ENCODE results near the gene TMEM271.
A peak's percentile ranks its signal among the peaks of the same experiment; 100 is the strongest.
"Not testable (repeated sequence)": the region's sequence is repeated elsewhere in the genome, so short reads cannot be mapped to it uniquely, and the experiment has no call there.

TMEM271 gene

GRCh38 chr4:598925-599324 is 22.8 kb upstream of the TMEM271 start:
- H4K8ac ChIP-seq (ENCODE audit: low read depth, low read length) = no peak overlapping the region

DNA sequence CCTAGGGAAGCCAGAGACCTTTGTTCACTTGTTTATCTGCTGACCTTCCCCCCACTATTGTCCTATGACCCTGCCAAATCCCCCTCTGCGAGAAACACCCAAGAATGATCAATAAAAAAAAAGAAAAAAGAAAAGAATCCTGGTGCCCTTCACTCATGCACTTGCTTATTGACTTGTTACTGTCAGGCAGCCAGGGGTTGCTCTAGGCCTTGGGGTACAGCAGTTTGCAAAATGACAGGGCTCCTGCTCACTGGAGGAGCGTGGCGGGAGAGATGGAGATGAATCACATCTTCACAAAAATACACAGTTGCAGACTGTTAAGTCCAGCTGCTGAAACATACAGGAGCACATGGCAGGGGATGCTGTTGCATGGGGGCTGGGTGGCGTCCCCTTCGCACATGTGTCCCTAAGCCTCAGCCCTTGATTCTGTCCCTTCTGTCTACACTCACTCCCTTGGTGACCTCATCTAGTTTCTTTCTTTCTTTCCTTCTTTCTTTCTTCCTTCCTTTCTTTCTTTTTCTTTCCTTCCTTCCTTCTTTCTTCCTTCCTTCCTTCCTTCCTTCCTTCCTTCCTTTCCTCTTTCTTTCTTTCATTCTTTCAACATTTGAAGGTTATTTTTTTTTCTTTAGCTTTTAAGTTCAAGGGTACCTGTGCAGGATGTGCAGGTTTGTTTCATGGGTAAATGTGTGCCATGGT is 16.9 kb upstream of the TMEM271 start:
- H3K23ac ChIP-seq (ENCODE audit: low read length) = peak overlapping the region; percentile 75
- no peak overlapping the region for H4K8ac ChIP-seq (ENCODE audit: low read depth, low read length)
- H4K91ac ChIP-seq (ENCODE audit: low read depth, low read length) = no peak overlapping the region
- DNase-seq = no peak
- H3K9me3 ChIP-seq (ENCODE audit: insufficient read depth, low read depth, low read length) = peaks cover 5% of the 10 kb centered on the region
- H3K4ac ChIP-seq (ENCODE audit: low read depth, low read length) = no peak overlapping the region
- no peak overlapping the region for H3K9ac ChIP-seq (ENCODE audit: low read length)
- H3K14ac ChIP-seq (ENCODE audit: low read length) = no peak overlapping the region
- H3K27ac ChIP-seq (ENCODE audit: low read depth, low read length) = no peak overlapping the region
- no peaks in the 10 kb centered on the region for H3K79me1 ChIP-seq (ENCODE audit: low read length)
- no peaks in the 10 kb centered on the region for H3K36me3 ChIP-seq (ENCODE audit: control insufficient read depth in 1 of 2, insufficient read depth in 2 of 2, low read length in 2 of 2)
- no peak overlapping the region for H3K4me3 ChIP-seq (ENCODE audit: low read depth, low read length)
- H3K18ac ChIP-seq (ENCODE audit: low read length) = no peak overlapping the region
- H3K27me3 ChIP-seq (ENCODE audit: insufficient read depth, low read length) = no peaks in the 10 kb centered on the region
- no peaks in the 10 kb centered on the region for H3K4me1 ChIP-seq (ENCODE audit: control insufficient read depth in 1 of 2, insufficient read depth in 2 of 2, low read length in 2 of 2)
- no peaks in the 10 kb centered on the region for H3K79me2 ChIP-seq (ENCODE audit: control insufficient read depth, insufficient read depth, low read length, poor library complexity)
- WGBS (ENCODE audit: extremely low coverage, insufficient coverage, insufficient read length) = no CpG with 5 or more reads among the region's 5 CpGs
- H2BK120ac ChIP-seq (ENCODE audit: insufficient read depth, low read length, poor library complexity) = no peak overlapping the region
- H3K4me2 ChIP-seq (ENCODE audit: low read length) = no peak overlapping the region
- H2BK5ac ChIP-seq (ENCODE audit: low read depth, low read length, poor library complexity) = no peak overlapping the region
- H4K12ac ChIP-seq (ENCODE audit: low read depth, low read length) = no peak overlapping the region
- no peak overlapping the region for H2BK12ac ChIP-seq (ENCODE audit: low read length)
- H2AK5ac ChIP-seq (ENCODE audit: low read length) = no peak overlapping the region
- no peak overlapping the region for H2AFZ ChIP-seq (ENCODE audit: insufficient read depth, low read length, poor library complexity)

More at GRCh38 chr4:598925-599324, 22.8 kb upstream of the TMEM271 start:
- no peak overlapping the region for H3K4me3 ChIP-seq (ENCODE audit: low read depth, low read length)
- H3K4me1 ChIP-seq (ENCODE audit: control insufficient read depth in 1 of 2, insufficient read depth in 2 of 2, low read length in 2 of 2) = no peaks in the 10 kb centered on the region
- no peaks in the 10 kb centered on the region for H3K79me1 ChIP-seq (ENCODE audit: low read length)
- no peak overlapping the region for H2AFZ ChIP-seq (ENCODE audit: insufficient read depth, low read length, poor library complexity)
- H3K4me2 ChIP-seq (ENCODE audit: low read length) = no peak overlapping the region
- H3K27ac ChIP-seq (ENCODE audit: low read depth, low read length) = no peak overlapping the region
- H3K36me3 ChIP-seq (ENCODE audit: control insufficient read depth in 1 of 2, insufficient read depth in 2 of 2, low read length in 2 of 2) = no peaks in the 10 kb centered on the region
- no peaks in the 10 kb centered on the region for H3K79me2 ChIP-seq (ENCODE audit: control insufficient read depth, insufficient read depth, low read length, poor library complexity)
- H2BK120ac ChIP-seq (ENCODE audit: insufficient read depth, low read length, poor library complexity) = no peak overlapping the region
- no peak overlapping the region for H3K18ac ChIP-seq (ENCODE audit: low read length)
- H2AK5ac ChIP-seq (ENCODE audit: low read length) = no peak overlapping the region
- no peak overlapping the region for H2BK5ac ChIP-seq (ENCODE audit: low read depth, low read length, poor library complexity)
- no CpG with 5 or more reads among the region's 3 CpGs for WGBS (ENCODE audit: extremely low coverage, insufficient coverage, insufficient read length)
- H3K9ac ChIP-seq (ENCODE audit: low read length) = no peak overlapping the region
- H4K91ac ChIP-seq (ENCODE audit: low read depth, low read length) = no peak overlapping the region
- peaks cover 2% of the 10 kb centered on the region for H3K9me3 ChIP-seq (ENCODE audit: insufficient read depth, low read depth, low read length)
- no peak overlapping the region for H3K14ac ChIP-seq (ENCODE audit: low read length)
- no peak overlapping the region for H3K23ac ChIP-seq (ENCODE audit: low read length)
- no peak overlapping the region for H3K4ac ChIP-seq (ENCODE audit: low read depth, low read length)
- H3K27me3 ChIP-seq (ENCODE audit: insufficient read depth, low read length) = no peaks in the 10 kb centered on the region
- no peak overlapping the region for H4K12ac ChIP-seq (ENCODE audit: low read depth, low read length)
- DNase-seq = no peak
- no peak overlapping the region for H2BK12ac ChIP-seq (ENCODE audit: low read length)

DNA sequence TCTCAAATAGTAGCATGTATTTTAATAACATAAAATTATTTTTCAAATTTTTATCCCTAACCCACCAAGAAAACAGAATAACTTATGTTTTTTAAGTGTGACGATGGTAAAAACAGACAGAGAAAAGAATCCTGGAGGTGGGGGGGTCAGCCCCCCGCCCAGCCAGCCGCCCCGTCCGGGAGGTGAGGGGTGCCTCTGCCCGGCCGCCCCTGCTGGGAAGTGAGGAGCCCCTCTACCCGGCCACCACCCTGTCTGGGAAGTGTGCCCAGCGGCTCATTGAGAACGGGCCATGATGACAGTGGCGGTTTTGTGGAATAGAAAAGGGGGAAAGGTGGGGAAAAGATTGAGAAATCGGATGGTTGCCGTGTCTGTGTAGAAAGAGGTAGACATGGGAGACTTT is 16.1 kb upstream of the TMEM271 start:
- H2BK12ac ChIP-seq (ENCODE audit: low read length); H3K79me1 ChIP-seq (ENCODE audit: low read length); H3K9me3 ChIP-seq (ENCODE audit: insufficient read depth, low read depth, low read length); H3K27me3 ChIP-seq (ENCODE audit: insufficient read depth, low read length); H2AK5ac ChIP-seq (ENCODE audit: low read length); H4K12ac ChIP-seq (ENCODE audit: low read depth, low read length); H3K9ac ChIP-seq (ENCODE audit: low read length); H3K4me3 ChIP-seq (ENCODE audit: low read depth, low read length); H4K91ac ChIP-seq (ENCODE audit: low read depth, low read length); H3K14ac ChIP-seq (ENCODE audit: low read length); H4K8ac ChIP-seq (ENCODE audit: low read depth, low read length); H3K18ac ChIP-seq (ENCODE audit: low read length); H3K23ac ChIP-seq (ENCODE audit: low read length); H2BK120ac ChIP-seq (ENCODE audit: insufficient read depth, low read length, poor library complexity); H3K27ac ChIP-seq (ENCODE audit: low read depth, low read length); H3K79me2 ChIP-seq (ENCODE audit: control insufficient read depth, insufficient read depth, low read length, poor library complexity); H3K4ac ChIP-seq (ENCODE audit: low read depth, low read length); H2BK5ac ChIP-seq (ENCODE audit: low read depth, low read length, poor library complexity); H3K4me1 ChIP-seq (ENCODE audit: control insufficient read depth in 1 of 2, insufficient read depth in 2 of 2, low read length in 2 of 2); H3K4me2 ChIP-seq (ENCODE audit: low read length); DNase-seq; H2AFZ ChIP-seq (ENCODE audit: insufficient read depth, low read length, poor library complexity); H3K36me3 ChIP-seq (ENCODE audit: control insufficient read depth in 1 of 2, insufficient read depth in 2 of 2, low read length in 2 of 2): not testable (repeated sequence)
- no CpG with 5 or more reads among the region's 13 CpGs for WGBS (ENCODE audit: extremely low coverage, insufficient coverage, insufficient read length)

DNA sequence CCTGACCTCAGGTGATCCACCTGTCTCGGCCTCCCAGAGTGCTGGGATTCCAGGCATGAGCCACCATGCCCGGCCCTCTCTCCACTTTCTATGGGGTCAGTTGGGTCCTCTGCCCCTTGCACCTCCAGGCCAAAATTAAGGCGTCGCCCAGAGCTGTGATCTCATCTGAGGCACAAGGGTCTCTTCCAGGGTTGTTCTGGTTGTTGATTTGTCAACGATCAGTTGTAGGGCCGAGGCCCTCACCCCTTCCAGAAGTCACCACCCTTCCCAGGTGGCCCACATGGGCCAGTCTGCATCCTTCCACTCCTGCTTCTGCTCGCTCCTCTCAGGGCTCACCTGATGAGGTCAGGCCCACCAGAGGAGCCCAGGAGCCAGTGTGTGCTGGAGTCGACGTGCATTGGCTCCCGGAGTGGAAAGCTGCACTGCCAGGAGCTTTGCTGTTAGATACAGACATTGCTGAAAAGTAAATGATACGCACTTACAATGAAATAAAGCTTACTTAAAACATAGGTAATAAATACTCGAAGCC is 14.3 kb upstream of the TMEM271 start:
- Histone ChIP-seq H3K79me2 (ENCODE audit: control insufficient read depth, insufficient read depth, low read length, poor library complexity) (no peaks in the 10 kb centered on the region), H4K91ac (ENCODE audit: low read depth, low read length) (no peak overlapping the region), H3K27me3 (ENCODE audit: insufficient read depth, low read length) (no peaks in the 10 kb centered on the region), H3K4ac (ENCODE audit: low read depth, low read length) (no peak overlapping the region), H3K9ac (ENCODE audit: low read length) (no peak overlapping the region), H3K27ac (ENCODE audit: low read depth, low read length) (no peak overlapping the region), H3K14ac (ENCODE audit: low read length) (no peak overlapping the region), H3K36me3 (ENCODE audit: control insufficient read depth in 1 of 2, insufficient read depth in 2 of 2, low read length in 2 of 2) (no peaks in the 10 kb centered on the region), H4K8ac (ENCODE audit: low read depth, low read length) (no peak overlapping the region), H2BK120ac (ENCODE audit: insufficient read depth, low read length, poor library complexity) (no peak overlapping the region), H2BK5ac (ENCODE audit: low read depth, low read length, poor library complexity) (no peak overlapping the region), H3K4me1 (ENCODE audit: control insufficient read depth in 1 of 2, insufficient read depth in 2 of 2, low read length in 2 of 2) (no peaks in the 10 kb centered on the region), H3K9me3 (ENCODE audit: insufficient read depth, low read depth, low read length) (peaks cover 5% of the 10 kb centered on the region), H2AFZ (ENCODE audit: insufficient read depth, low read length, poor library complexity) (no peak overlapping the region), H2AK5ac (ENCODE audit: low read length) (no peak overlapping the region), H2BK12ac (ENCODE audit: low read length) (no peak overlapping the region), H3K4me3 (ENCODE audit: low read depth, low read length) (no peak overlapping the region), H3K18ac (ENCODE audit: low read length) (no peak overlapping the region), H3K23ac (ENCODE audit: low read length) (no peak overlapping the region), H3K4me2 (ENCODE audit: low read length) (no peak overlapping the region), H3K79me1 (ENCODE audit: low read length) (no peaks in the 10 kb centered on the region), H4K12ac (ENCODE audit: low read depth, low read length) (no peak overlapping the region)
- WGBS (ENCODE audit: extremely low coverage, insufficient coverage, insufficient read length) = no CpG with 5 or more reads among the region's 12 CpGs
- no peak for DNase-seq
